H7 (cell line): ENCODE measurements around the gene MED12. TPM values are rescaled to one million over a fixed set of nuclear protein-coding genes. Genes with fewer than 3 reads are reported as not detected.

Experiments used
- DNase-seq: peaks from one replicate; pipeline ENCODE4 v3.0.0; 2012
- H3K27me3 ChIP-seq: 2 replicates; pipeline ENCODE4 v1.6.0; 2011; ENCODE audit warnings: mild to moderate bottlenecking, low read length; ENCODE audit not compliant: control insufficient read depth, insufficient read depth
- H3K36me3 ChIP-seq: replicated peaks from 2 replicates; pipeline ENCODE4 v1.5.1; 2011; ENCODE audit warnings: low read length; ENCODE audit not compliant: control insufficient read depth, insufficient read depth
- H3K4me3 ChIP-seq: 2 replicates; pipeline ENCODE4 v1.5.1; 2011; ENCODE audit warnings: low read depth, mild to moderate bottlenecking, control low read depth, low read length, moderate library complexity; ENCODE audit not compliant: insufficient read depth
- total RNA-seq: library from RNA; depleted of rRNA; stranded (reverse); fragments of >200 nt; shearing (Covaris generic); gene quantifications from 2 replicates; pipeline ENCODE4 v1.2.3, GENCODE V29; 2014

Gene MED12
- total RNA-seq, 1 experiment from 2014 or later, result 24.1 TPM

DNA sequence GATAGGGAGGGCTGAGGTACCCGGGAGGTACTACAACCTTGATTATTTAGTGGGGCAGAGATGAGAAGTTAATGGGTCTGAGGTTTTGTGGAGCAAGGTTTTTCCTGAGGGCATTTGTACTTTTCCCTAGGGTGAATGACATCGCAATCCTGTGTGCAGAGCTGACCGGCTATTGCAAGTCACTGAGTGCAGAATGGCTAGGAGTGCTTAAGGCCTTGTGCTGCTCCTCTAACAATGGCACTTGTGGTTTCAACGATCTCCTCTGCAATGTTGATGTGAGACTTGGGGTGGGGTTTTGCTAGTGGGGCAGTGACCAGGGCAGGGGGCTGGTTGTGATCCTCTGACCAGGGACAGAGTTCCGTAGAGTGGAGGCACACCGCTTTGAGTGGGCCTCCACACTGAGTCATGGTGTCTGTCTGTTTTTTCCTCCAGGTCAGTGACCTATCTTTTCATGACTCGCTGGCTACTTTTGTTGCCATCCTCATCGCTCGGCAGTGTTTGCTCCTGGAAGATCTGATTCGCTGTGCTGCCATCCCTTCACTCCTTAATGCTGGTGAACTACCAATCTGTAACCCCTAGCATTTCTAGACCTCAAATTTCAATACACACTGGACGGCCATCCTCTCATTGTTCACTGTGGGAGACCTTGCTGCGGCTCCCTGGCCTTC, 9.9 kb downstream of the MED12 start:
- H3K4me3 ChIP-seq, result no peak overlapping the region
- no peak for DNase-seq
- H3K36me3 ChIP-seq, result peaks cover 10% of the 10 kb centered on the region
- no peaks in the 10 kb centered on the region for H3K27me3 ChIP-seq

DNA sequence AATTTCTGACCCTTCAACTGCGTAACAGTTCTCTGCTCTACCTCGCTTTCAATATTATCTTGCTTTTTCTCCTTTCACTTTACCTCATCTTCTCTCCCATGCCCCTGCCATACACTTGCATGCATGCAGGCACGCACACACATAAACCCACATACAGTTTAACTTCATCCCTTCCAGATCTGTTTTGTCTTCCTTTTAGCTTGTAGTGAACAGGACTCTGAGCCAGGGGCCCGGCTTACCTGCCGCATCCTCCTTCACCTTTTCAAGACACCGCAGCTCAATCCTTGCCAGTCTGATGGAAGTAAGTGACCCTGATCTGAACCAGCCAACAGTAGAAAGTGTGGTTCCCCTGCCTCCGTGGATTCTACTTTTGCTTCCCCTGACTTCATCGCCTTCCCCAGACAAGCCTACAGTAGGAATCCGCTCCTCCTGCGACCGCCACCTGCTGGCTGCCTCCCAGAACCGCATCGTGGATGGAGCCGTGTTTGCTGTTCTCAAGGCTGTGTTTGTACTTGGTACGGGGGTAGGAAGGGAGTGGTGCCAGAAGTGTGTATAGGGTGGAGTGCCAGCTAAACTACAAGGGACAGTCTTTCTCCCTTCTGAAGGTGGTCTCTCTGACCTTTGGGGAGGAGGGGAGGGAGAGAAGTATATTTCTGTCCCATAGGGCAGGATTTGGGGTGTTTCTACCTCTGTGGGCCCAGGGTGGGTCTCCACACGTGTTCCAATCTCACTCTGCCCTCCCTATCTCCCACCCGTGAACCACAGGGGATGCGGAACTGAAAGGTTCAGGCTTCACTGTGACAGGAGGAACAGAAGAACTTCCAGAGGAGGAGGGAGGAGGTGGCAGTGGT, 10.7 kb downstream of the MED12 start:
- Histone ChIP-seq H3K36me3 (peaks cover 10% of the 10 kb centered on the region), H3K27me3 (no peaks in the 10 kb centered on the region), H3K4me3 (no peak overlapping the region)
- DNase-seq, result peak; percentile 69

DNA sequence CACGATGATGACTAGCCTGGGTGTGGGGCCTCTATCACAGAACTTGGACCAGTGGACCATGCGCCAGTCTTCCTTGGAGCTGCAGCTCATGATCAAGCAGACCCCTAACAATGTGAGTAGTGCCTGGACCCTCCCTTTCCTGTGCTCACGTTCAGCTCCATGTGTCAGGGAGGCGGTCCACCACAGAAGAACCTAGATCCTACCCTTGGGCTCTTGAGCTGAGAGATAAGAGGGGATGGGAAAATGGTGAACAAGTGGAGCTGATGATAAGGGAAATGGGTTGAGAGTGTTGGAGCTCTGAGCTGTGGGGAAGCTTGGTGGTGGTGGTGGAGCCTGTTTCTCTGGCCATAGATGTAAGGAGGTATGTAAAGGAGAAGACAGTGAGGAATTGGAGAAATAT, 13.1 kb downstream of the MED12 start:
- no peaks in the 10 kb centered on the region for H3K27me3 ChIP-seq
- H3K36me3 ChIP-seq, result peaks cover 7% of the 10 kb centered on the region

DNA sequence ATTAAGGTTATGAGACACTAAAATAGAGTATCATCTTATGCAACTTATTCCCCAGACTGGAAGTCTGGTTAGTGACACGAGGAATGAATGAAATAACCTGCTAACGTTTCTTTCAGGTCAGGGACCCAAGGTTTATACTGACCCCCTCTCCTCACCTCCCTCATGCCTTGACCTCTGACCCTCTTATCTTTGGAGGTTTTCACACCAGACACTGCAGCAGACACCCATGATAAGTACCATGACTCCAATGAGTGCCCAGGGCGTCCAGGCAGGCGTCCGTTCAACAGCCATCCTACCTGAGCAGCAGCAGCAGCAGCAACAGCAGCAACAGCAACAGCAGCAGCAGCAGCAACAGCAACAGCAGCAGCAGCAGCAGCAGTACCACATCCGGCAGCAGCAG, 22.0 kb downstream of the MED12 start:
- 0 out of 2 replicates have a peak, but pooled peaks cover 2% of the 10 kb centered on the region for H3K27me3 ChIP-seq
- H3K4me3 ChIP-seq, result no peak overlapping the region
- peaks cover 5% of the 10 kb centered on the region for H3K36me3 ChIP-seq
- DNase-seq, result no peak

More for the DNA sequence above, 13.1 kb downstream of the MED12 start:
- no peak overlapping the region for H3K4me3 ChIP-seq
- no peak for DNase-seq

DNA sequence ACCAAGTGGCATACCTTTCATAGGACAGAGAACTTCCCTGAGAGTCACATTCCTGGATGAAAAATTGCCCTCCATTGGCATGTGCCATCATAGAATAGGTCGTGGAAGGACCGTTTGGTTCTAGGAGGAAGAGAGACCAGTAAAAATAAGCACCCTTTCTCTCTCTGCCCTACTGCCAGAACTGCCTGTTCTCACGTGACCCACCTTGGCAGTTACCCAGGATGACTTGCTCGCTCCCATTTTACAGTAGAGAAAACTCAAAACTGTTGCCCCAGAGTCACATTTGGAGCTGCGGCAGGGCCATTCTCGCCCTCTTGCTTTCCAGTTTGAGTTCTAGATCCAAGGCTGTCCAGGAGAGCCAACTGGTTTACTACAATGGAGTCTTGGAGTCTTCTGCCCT, 25.1 kb downstream of the MED12 start:
- Histone ChIP-seq H3K4me3 (no peak overlapping the region), H3K27me3 (0 out of 2 replicates have a peak, but pooled peaks cover 2% of the 10 kb centered on the region), H3K36me3 (0 out of 2 replicates have a peak, but pooled peaks cover 2% of the 10 kb centered on the region)
- DNase-seq, result no peak

DNA sequence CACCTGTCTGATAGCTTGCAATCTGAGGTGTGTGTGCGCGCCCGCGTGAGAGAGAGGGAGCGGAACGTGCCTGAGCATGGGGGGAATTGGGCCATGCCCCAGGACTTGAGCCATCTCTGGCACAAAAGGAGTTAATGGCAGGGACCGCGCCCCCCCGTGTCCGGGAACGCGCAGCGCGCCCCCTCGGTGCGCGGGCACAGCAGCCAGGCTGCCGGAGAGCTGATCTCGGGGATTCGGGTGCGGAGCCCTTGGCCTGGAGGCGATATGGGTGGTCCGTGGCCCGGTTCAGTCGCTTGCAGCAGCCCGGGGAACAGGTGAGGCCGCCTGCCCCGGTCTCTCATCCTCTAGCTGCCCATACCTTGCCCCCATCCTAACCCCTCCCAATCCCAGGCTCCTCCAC, 26.3 kb downstream of the MED12 start, which contains the start of gene NLGN3:
NLGN3 (plus strand) TSS at position 191 of the 400 bp plus-strand sequence. CDS start 2,909 bp downstream, outside the sequence.
- Histone ChIP-seq H3K4me3 (peak within 1 kb of the TSS; percentile 50), H3K27me3 (0 out of 2 replicates have a peak, but pooled peaks cover 2% of the 10 kb centered on the region), H3K36me3 (no peaks in the 10 kb centered on the region)
- DNase-seq, result peak; percentile 87

DNA sequence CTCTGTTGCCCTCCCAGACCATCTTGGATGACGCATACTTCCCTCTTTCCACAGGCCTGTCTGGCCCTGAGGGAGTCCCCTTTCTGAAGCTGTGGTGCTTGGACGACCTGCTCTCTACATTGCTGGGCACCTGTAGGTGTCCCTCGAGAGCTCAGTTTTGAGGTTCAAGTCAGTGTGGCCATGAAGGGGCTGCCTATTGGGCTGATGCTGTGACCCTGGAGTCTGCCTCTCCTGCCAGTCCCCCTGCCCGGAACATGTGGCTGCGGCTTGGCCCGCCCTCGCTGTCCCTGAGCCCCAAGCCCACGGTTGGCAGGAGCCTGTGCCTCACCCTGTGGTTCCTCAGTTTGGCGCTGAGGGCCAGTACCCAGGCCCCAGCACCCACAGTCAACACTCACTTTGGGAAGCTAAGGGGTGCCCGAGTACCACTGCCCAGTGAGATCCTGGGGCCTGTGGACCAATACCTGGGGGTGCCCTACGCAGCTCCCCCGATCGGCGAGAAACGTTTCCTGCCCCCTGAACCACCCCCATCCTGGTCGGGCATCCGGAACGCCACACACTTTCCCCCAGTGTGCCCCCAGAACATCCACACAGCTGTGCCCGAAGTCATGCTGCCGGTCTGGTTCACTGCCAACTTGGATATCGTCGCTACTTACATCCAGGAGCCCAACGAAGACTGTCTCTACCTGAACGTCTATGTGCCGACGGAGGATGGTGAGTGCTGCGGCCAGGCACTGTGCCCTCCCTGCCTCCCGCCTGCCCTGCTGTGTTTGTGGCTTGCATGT, 29.3 kb downstream of the MED12 start:
- H3K36me3 ChIP-seq, result no peaks in the 10 kb centered on the region
- 0 out of 2 replicates have a peak, but pooled peaks cover 2% of the 10 kb centered on the region for H3K27me3 ChIP-seq
- DNase-seq, result no peak
- H3K4me3 ChIP-seq, result no peak overlapping the region

DNA sequence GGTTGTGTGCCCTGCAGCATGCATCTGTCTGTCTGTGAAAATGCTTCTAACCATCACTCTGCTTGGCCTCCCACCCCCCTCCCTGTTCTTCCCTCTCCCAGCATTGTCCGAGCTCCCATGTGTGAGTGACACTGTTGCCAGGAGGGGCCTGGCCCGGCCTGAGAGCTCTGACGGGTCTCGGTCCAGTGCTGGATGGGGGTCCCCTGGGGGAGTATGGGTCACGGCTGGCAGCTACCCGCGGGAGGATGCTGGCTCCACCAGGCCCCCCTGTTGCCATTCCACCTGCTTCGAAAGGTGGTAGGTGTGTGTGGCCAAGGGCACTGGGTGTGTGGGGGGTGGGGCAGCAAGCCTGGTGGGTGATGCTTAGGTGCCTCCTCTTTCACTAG, 29.9 kb downstream of the MED12 start:
- Histone ChIP-seq H3K27me3 (0 out of 2 replicates have a peak, but pooled peaks cover 2% of the 10 kb centered on the region), H3K36me3 (no peaks in the 10 kb centered on the region), H3K4me3 (no peak overlapping the region)
- DNase-seq, result no peak

DNA sequence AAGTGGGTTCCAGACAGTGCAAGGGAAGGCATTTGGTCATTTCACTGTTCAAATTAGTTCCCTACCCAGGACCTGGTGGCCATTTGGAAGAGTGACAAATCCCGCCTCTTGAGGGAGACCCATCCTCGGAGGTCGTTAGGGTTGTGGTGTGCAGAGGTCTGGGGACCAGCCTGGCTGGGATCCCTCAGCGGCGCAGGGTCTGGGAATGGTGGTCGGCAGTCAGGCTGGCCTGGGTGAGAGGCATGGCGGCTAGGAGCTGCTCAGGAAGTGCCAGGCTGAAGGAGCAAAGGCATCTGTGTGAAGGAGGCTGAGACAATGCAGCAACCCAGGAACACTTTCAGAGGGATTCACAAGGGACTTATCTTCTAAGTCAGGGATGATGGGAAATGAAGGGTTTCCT, 33.0 kb downstream of the MED12 start:
- no peak for DNase-seq

DNA sequence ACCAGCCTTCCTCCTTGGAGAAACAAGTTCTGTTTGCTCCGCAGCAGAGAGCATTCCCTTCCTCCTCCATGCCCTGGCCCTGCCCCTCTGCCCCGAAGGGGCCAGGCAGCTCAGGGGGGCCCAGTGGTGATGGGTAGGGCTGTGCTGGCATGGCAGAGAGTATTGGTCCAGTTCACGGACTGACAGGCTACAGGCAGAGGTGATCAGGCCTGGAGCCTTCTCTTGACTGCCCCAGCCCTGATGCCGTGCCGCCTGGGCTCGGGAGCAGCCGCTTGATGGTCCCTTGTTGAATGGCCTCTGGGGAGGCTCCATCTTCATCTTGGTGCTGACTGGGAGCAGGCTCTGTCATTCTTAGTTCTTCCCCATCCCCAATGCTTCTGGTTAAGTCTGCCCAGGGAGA, 35.8 kb downstream of the MED12 start:
- Histone ChIP-seq H3K4me3 (no peak overlapping the region), H3K36me3 (no peaks in the 10 kb centered on the region; the same call in none of the 2 replicates), H3K27me3 (no peaks in the 10 kb centered on the region)
- no peak for DNase-seq

More for the DNA sequence above, 33.0 kb downstream of the MED12 start:
- H3K4me3 ChIP-seq, result no peak overlapping the region
- no peaks in the 10 kb centered on the region; the same call in none of the 2 replicates for H3K36me3 ChIP-seq
- no peaks in the 10 kb centered on the region for H3K27me3 ChIP-seq

DNA sequence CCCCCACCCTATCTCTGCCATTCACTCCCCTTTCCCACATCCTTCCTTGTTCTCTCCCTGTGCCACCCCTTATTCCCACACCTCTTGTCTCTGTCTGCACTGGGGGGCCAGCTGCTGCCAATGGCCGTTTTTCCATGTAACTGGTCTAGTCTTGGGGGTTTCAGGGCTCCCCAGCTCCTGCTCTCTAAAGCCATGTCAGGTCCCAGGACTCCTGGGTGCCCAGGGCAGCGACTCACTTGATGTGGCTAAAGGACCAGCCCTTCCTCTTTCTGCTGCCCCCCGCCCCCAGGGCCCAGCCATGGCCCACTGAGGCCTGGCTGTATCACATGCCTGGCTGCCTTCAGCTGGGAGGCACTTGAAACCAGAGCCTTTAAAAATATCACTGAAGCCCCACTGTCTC, 36.2 kb downstream of the MED12 start:
- H3K27me3 ChIP-seq, result no peaks in the 10 kb centered on the region
- no peak for DNase-seq
- no peaks in the 10 kb centered on the region; the same call in none of the 2 replicates for H3K36me3 ChIP-seq
- H3K4me3 ChIP-seq, result no peak overlapping the region

DNA sequence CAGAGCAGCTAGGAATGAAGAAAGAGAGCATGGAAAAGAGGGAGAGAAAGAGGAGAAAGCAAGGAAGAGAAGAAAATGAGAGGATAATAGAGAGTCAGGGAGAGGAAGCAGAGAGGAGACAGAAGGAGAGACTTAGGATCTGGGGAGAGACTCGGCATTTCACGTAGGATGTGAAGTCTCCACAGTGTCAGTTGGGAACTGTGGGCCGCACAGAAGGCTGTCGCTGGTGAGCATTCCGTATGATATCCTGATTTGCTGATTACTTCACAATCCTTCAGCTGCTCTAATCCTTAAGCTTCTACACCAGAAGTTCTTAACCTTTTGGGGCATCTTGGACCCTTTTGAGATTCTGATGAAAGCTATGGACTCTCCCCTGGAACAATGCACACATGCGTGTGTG, 40.2 kb downstream of the MED12 start:
- H3K27me3 ChIP-seq, result no peaks in the 10 kb centered on the region
- no peaks in the 10 kb centered on the region; the same call in none of the 2 replicates for H3K36me3 ChIP-seq
- DNase-seq, result no peak
- no peak overlapping the region for H3K4me3 ChIP-seq

DNA sequence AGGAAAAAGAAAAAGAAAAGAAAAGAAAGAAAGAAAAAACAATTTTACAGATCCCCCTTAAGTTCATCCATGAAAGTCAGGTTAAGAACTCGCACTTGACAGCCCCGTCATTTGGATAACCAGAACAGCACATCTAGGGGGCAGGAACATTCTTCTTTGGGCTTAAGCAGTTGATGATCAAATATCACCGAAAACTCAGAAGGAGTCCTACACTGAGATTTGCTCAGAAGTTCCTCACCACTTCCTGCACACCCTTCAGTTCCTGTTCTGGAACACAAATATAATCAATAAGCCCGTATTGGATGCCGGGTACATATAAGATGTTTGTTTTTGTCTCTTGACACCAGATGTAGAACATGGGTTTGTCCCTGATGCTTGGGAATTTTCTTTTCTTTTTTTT, 40.9 kb downstream of the MED12 start:
- no peaks in the 10 kb centered on the region; the same call in none of the 2 replicates for H3K36me3 ChIP-seq
- no peak overlapping the region for H3K4me3 ChIP-seq
- no peak for DNase-seq
- no peaks in the 10 kb centered on the region for H3K27me3 ChIP-seq

DNA sequence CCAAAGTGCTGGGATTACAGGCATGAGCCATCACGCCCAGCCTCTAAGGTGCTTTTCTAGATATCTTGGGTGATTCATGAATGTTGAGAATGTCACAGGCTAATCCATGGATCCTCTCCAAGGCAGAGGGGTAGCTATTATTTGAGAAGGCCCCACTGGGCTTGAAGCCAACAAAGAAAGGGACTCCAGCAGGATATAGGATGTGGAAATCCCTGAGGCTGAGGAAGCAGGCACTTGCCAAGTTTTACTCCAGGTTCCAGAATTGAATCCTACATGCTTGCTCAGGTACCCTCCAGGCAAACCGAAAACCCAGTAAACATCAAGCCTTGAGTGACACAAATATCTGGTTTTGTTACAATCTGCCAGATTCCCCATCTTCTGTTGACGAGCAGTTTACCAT, 42.1 kb downstream of the MED12 start:
- no peaks in the 10 kb centered on the region for H3K27me3 ChIP-seq

More for the DNA sequence above, 42.1 kb downstream of the MED12 start:
- DNase-seq, result no peak
- H3K36me3 ChIP-seq, result no peaks in the 10 kb centered on the region; the same call in 1 of the 2 replicates
- no peak overlapping the region for H3K4me3 ChIP-seq
